NB4 (cell line): ENCODE measurements around the gene FRMD4B.
A peak's percentile ranks its signal among the peaks of the same experiment; 100 is the strongest.

Experiments
- MAX ChIP-seq: IDR thresholded peaks from 2 replicates; pipeline ENCODE4 v1.6.1; 2011; ENCODE audit warnings: low read depth, low read length
- MYC ChIP-seq: IDR thresholded peaks from 2 replicates; pipeline ENCODE4 v1.6.1; 2011; ENCODE audit warnings: low read depth, low read length
- POLR2A ChIP-seq: IDR thresholded peaks from 2 replicates; pipeline ENCODE4 v1.6.1; 2011; ENCODE audit warnings: mild to moderate bottlenecking; ENCODE audit not compliant: insufficient read length; ENCODE audit errors: extremely low read depth
- TF ChIP-seq, protein P1 (sequence below): IDR thresholded peaks from one replicate; pipeline ENCODE4 v1.5.1; 2012; ENCODE audit warnings: low read depth, low read length

- TF ChIP-seq POLR2A, result no peak
- TF ChIP-seq, protein P1, sequence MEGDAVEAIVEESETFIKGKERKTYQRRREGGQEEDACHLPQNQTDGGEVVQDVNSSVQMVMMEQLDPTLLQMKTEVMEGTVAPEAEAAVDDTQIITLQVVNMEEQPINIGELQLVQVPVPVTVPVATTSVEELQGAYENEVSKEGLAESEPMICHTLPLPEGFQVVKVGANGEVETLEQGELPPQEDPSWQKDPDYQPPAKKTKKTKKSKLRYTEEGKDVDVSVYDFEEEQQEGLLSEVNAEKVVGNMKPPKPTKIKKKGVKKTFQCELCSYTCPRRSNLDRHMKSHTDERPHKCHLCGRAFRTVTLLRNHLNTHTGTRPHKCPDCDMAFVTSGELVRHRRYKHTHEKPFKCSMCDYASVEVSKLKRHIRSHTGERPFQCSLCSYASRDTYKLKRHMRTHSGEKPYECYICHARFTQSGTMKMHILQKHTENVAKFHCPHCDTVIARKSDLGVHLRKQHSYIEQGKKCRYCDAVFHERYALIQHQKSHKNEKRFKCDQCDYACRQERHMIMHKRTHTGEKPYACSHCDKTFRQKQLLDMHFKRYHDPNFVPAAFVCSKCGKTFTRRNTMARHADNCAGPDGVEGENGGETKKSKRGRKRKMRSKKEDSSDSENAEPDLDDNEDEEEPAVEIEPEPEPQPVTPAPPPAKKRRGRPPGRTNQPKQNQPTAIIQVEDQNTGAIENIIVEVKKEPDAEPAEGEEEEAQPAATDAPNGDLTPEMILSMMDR, result peak; percentile 90
- TF ChIP-seq MAX, result no peak
- TF ChIP-seq MYC, result 0 out of 2 replicates have a peak, but pooled peaks have one; percentile 16
Observed at GRCh38 chr3:69120879-69121464, 264.9 kb downstream of the FRMD4B start.
